Inflammatory macrophage treated with lipopolysaccharide for 1 hour (primary cell): ENCODE data around the gene DNLZ.

ENCODE experiments used
- DNase-seq, 2 donors: peaks; one replicate each; pipeline ENCODE4 v3.0.0-alpha.2; 2020 to 2022

Gene DNLZ

DNA sequence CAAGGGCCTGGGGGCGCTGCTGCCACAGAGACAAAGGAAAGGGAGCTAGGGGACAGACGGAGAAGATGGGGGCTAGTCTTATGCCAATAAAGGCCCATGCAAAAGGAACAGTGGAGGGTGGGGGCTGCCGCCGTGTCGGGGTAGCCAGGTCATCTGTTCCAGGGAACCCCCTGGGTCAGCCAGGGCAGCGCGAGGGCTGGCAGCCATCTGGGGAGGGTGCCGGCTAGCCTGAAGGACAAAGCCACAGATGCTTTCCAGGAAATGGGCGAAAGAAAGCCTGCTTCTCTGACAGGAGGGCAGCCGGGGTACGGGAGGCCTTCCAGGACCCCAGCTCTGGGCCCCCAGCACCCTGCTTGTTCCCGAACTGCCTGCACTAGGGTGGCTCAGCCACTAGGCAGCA, 11.6 kb upstream of the DNLZ start:
- no peak for DNase-seq

GRCh38 chr9:136374183-136374575, 10.6 kb upstream of the DNLZ start:
- no peak for DNase-seq

GRCh38 chr9:136373300-136374182, 10.0 kb upstream of the DNLZ start, which contains the start of gene CARD9:
CARD9 (minus strand) TSS chr9:136373669; CDS start chr9:136372078, 1,591 bp downstream.
- DNase-seq = peak; percentile 85

DNA sequence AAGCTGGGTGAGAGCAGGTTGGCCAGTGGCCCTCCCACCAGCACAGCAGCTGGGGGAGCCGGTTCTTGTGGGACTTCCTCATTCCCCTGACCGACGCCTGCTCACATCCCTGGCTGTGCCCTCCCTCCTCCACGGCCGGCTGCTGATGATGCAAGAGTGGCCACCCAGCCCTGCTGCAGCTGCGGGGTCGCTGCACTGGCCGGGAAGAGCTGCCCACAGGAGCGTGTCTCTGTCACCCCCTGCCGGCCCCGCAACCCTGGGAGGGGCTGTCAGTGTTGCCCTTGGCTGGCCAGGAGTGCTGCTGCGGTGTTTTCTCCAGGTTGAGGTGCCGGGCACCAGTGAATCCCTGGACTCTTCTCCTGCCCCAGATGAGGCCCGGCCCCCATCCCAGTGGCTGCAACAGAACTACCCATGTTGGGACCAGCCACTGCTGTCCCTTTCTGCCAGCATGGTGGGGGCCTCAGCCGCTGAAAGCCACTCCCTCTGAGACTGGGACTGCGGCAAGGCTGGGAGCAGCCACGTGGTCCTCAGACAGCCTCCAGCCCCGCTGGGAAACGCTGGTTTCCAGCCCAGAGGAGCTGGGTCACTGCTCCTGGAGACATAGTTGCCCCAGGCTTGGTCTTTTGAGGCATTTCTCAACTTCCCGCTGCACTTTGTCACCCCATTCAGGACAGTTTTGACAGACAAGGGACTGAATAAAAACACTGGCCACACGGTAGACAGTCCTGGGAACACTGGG, 9.2 kb upstream of the DNLZ start:
- DNase-seq = peak; percentile 78 to 80

DNA sequence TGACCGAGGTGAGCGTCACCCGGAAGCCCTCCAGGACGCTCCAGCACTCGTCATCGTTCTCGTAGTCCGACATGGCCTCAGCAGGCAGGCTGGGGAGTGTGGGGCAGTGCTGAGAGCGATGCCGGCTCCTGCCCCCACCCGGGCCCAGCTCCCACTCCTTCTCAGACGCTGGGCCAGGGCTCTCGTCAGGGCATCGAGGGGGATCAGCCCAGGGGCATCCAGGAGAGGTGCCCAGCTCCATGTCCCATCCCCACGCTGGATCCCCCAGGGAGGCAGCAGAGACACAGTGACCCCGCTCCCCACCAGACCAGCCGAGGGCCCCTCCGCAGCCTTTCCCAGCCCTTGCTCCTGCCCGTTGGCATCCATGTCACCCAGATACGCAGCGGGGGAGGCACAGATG, 8.5 kb upstream of the DNLZ start:
- DNase-seq = no peak

- no peak for DNase-seq
Observed at GRCh38 chr9:136371533-136371880, 8.0 kb upstream of the DNLZ start.

GRCh38 chr9:136370687-136371532, 7.4 kb upstream of the DNLZ start:
- no peak for DNase-seq

GRCh38 chr9:136370037-136370436, 6.5 kb upstream of the DNLZ start:
- no peak for DNase-seq

DNA sequence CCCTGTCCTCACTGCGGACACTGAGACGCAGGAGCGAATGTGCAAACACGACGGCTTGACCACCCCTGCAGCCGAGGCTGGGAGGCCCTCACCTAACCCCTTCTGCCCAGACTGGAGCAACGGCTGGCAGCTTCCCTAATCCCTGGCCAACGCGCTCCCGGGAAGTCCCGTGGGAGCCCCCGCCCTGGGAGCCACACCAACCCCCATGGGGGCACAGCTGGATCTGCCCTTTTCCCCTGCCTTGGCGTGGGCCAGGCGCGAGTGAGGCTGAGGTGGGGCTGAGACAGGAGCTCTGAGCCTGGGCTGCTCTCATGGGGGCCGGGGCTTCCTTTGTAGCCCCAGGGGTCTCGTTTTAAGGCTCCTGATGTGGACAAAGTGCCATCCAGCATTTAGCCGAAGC, 4.6 kb upstream of the DNLZ start:
- no peak for DNase-seq

- DNase-seq = no peak
Observed at GRCh38 chr9:136367296-136368145, 4.0 kb upstream of the DNLZ start.

- DNase-seq = no peak
Observed at GRCh38 chr9:136366826-136367225, 3.3 kb upstream of the DNLZ start.

GRCh38 chr9:136365775-136366222, 2.3 kb upstream of the DNLZ start:
- peak; percentile 25 to 60 for DNase-seq

DNA sequence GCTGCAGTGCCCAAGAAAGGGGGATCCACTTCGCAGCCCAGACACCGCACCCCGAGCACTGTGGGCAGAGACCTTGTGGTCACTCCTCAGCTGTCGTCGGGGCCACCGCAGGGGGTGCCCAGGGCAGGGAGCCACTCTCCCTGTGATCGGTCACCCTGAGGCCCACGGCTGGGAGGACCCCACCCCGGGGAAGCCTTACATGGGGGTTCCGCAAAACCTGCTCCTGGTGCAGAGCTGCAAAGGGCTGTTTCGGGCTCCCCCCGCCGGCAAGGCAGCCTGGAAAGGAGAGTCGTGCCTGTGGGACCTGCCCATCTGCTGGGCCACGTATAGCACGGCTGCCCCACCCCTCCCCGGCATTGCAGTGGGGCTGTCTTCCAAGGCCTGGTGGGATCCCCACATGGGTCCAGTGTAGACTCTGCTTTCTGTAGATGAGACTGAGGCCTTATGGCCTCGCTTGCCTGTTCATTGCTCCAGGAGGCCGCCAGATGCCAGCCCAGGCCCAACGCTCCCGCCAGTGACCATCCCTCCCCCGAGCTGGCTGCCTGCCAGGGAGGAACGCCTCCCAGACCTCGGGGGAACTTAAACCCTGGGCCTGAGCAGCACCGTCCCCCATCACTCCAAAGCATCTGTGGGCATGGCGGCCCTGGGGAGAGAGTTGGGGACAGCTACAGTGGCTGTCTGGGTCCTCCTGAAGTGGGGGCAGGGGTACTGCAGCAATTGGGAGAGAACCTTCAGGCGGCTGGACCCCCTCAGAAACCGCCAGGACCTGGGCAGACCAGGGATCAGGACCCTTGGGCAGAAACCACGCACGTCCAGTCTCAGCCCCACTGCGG, 1.6 kb upstream of the DNLZ start:
- no peak for DNase-seq

- no peak for DNase-seq
Observed at GRCh38 chr9:136363949-136364748, 605 bp upstream of the DNLZ start.

DNA sequence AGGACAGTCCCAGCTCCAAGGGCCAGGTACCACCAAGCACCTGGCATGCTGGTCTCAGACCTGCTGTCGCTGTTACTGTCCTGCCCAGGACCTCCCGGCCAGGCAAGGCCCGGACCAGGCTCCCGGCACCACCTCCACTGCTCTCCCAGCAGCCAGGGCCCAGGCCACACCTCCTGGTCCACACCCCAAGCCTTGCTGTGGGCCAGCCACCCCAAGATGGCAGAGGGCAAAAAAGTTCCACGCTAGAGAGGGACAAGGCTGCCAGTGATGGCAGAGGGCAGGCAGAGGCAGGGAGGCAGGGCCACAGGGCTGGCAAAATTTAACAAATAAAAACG, 1.1 kb downstream of the DNLZ start:
- DNase-seq = no peak

DNA sequence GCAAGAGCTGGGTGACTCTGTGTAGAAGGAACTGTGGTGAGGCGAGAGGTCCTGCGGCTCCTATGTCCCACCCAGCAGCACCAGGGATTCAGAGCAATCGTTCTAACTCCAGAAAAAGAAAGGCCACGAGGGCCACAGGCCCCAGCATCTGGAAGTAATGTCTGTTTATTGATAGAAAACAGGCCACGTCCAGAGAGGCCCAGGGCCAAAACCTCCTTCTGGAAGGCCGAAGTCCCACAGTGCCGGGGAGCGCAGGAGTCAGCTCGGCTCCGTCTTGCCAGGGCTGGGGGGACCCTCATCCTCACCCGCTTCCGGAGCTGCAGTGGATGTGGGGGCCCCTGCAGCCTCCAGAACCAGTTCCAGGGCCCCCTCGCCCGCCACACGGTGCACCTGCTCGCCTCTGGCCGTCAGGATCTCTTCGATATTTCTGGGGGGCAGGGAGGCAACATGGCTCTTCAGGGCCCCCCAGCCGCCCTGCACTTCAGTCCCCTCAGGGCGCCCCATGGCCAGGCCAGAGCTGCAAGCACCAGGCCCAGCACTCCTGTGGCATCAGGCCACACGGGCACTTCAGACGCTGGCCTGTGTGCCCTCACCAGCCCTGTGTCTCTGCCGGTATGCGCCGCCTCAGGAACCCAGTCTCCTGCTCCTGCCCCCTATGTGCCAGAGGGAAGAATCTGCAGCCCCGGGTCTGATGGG, 1.6 kb downstream of the DNLZ start:
- DNase-seq = no peak

GRCh38 chr9:136361047-136361753, 2.3 kb downstream of the DNLZ start:
- no peak for DNase-seq

- no peak for DNase-seq
Observed at GRCh38 chr9:136359774-136360718, 3.5 kb downstream of the DNLZ start.
